ENCODE measurements around the gene SCGB3A2.

The SCGB3A2 gene

DNA sequence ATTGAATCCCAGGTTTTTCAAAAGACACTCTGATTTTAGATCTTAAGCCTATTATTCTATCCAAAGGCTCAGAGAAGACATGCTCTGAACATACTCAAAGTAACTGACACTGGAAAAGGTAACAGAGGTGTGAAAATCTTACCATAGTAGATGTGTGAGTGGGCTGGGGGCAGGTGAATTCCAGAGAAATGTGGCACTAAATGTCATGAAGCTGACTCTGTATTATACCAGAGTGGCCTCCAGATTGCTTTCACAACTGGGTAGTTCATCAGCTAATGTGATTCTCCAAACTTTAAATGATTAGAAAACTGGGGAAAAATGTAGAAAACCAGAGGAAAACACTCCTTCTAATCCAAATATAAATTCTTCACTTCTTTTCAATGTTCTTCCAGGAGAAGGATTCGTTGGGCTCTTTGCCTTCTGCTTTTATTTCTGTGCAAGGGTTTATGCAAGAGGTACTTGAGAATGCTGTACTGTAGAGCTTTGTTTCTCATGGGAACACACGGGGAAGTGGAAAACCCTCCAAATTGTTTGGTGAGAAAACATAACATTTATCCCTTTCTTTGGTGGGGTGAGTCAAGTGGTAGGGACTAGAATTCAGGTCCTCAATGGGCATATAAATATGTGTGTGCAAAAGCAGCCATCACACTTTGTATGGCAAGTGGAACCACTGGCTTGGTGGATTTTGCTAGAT, at the start of gene SCGB3A2:
Gene SCGB3A2 (plus strand): TSS at position 646 of the 694 bp plus-strand sequence. CDS start 93 bp downstream, outside the sequence.
- no peak for DNase-seq

- no peak for DNase-seq
Measured at GRCh38 chr5:147830035-147830434, 48.5 kb upstream of the SCGB3A2 start.

GRCh38 chr5:147831465-147831864, 47.0 kb upstream of the SCGB3A2 start, which contains the start of gene SPINK1:
SPINK1 (minus strand) TSS chr5:147831671; CDS start chr5:147831577, 94 bp downstream.
- no peak for DNase-seq

DNA sequence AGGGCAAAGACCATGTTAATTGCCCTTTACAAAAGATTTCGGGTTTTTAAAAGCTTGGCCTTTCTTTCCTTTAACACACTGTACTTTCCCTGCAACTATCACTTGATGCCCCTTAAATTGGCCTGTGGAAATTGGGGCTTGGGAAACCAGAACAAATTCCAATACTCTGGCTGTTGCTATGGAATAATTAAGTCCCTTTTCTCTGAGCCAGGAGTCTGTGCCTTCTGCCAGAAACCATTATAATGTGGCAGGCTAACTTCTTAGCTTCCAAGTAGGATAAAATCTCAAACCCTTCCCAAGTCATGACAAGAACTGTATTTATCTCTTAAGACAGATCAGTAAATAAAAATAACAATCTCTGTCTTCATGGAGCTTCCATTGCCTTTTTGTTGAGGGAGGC, 46.0 kb upstream of the SCGB3A2 start:
- no peak for DNase-seq

DNA sequence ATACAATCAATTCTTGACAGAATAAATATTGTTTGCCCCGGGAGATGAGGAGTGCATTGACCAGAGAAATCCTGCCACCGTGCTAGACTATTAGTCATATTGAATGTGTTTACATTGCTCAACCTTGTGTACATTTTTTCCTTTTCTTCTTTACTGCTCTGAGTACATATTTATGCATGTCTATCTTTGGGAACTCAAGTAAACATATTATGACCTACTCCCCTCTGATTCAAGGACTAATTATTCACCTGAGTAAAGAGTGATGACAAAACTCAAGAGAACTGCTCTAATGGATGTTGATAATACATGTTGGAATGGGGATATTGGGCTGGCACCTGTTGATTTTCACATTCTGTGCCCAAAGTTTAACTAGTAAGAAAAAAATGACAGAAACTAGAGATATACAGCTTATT, 43.1 kb upstream of the SCGB3A2 start:
- DNase-seq = no peak

GRCh38 chr5:147836439-147836838, 42.1 kb upstream of the SCGB3A2 start:
- no peak for DNase-seq

GRCh38 chr5:147842869-147843268, 35.6 kb upstream of the SCGB3A2 start:
- no peak for DNase-seq

GRCh38 chr5:147844846-147845245, 33.7 kb upstream of the SCGB3A2 start:
- DNase-seq = no peak

DNA sequence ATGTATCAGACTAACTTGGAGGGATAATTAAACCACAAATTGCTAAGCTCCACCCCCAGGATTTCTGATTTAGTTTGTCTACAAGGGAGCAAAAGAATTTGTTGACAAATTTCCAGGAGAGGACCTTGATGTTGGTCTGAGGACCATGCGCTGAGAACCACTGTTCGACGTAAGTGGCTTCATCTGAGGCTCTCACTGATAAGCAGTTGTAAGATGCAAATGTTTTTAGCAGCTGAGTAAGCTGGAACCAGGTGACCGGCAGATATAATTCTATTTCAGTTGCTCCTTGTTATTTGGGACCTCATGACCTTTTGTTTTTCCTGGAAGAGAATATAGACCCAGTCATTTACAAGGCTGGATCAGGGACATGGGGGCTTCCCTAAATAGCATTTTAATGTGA, 32.9 kb upstream of the SCGB3A2 start:
- DNase-seq = no peak

DNA sequence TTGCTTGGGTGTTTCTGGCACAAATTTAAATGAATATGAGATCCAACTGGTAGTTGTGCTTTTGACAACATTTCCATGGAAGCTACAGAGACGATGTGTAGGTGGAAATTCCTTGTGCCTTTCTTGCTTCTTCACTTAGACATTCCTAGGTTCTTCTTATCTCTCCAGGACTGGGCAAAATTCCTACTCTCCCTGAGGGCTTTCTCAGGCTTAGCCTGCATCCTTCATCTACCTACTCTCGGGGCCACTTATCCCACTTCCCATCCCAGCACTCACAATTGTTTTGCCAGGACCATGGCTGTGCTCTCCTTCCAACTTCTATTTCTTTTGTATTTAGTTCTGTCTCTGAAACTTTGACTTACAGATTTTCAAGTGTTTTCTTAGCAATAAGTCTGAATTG, 29.3 kb upstream of the SCGB3A2 start:
- DNase-seq = no peak

- no peak for DNase-seq
Measured at GRCh38 chr5:147851578-147851977, 26.9 kb upstream of the SCGB3A2 start.

GRCh38 chr5:147852365-147852764, 26.1 kb upstream of the SCGB3A2 start:
- DNase-seq = no peak

GRCh38 chr5:147853372-147853987, 25.0 kb upstream of the SCGB3A2 start:
- DNase-seq = no peak

DNA sequence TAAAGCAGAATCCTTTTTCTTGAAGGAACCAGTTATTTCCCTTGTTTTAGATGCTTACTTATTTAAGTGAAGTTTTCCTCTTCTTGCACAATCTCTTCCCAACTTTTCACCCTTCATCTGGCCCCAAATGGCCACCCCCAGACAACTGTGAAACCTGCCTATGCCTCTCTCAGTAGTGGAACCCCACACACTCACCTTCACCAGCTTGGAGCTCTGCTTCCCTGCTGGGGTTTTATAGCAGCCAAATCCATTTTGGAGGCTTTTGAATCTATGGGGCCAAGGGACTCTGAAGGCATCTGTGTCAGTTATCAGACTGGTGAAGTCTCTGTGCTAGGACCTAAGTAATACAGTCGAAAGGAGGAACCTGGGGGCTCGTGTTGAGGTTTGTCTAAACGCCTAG, 24.2 kb upstream of the SCGB3A2 start:
- no peak for DNase-seq

- no peak for DNase-seq
Measured at GRCh38 chr5:147854894-147855773, 23.4 kb upstream of the SCGB3A2 start.

DNA sequence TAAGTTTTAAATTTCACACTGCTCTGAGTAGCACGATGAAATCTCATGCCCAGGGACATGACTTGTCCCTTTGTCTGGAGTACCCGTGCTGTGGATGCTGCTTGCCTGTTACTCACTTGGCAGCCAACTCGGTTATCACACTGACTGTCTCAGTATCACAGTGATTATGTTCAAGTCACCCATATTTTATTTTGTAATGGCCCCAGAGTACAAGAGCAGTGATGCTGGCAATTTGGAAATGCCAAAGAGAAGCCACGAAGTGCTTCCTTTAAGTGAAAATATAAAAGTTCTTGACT, 22.8 kb upstream of the SCGB3A2 start:
- DNase-seq = no peak

- DNase-seq = no peak
Measured at GRCh38 chr5:147856801-147857200, 21.7 kb upstream of the SCGB3A2 start.

GRCh38 chr5:147857302-147858129, 21.0 kb upstream of the SCGB3A2 start:
- peak; percentile 68 for DNase-seq

GRCh38 chr5:147858565-147858964, 19.9 kb upstream of the SCGB3A2 start:
- DNase-seq = no peak

- DNase-seq = no peak
Measured at GRCh38 chr5:147859962-147860640, 18.4 kb upstream of the SCGB3A2 start.

GRCh38 chr5:147860641-147861025, 17.9 kb upstream of the SCGB3A2 start:
- DNase-seq = no peak

- no peak for DNase-seq
Measured at GRCh38 chr5:147863454-147864158, 14.9 kb upstream of the SCGB3A2 start.

Measured in right forelimb (tissue), 1 donor.